OCI-LY1 (cell line): ENCODE measurements around the gene HACD3.

Experiments used
- H2AFZ ChIP-seq: fragments of 200-600 bp; sonication (generic), shearing (Covaris generic); 2 replicates; pipeline ENCODE4 v1.6.0; 2014; ENCODE audit warnings: antibody characterized with exemption, mild to moderate bottlenecking, low read length
- H3F3A ChIP-seq: fragments of 200-600 bp; sonication (generic), shearing (Covaris generic); 2 replicates; pipeline ENCODE4 v1.6.0; 2014; ENCODE audit warnings: mild to moderate bottlenecking, antibody characterized with exemption, low read length, moderate library complexity; ENCODE audit not compliant: insufficient read depth
- H3K27ac ChIP-seq: fragments of 200-600 bp; sonication (generic); 2 replicates; pipeline ENCODE4 v1.5.1; 2014; ENCODE audit warnings: low read length, mixed run types, mild to moderate bottlenecking, low read depth; ENCODE audit not compliant: poor library complexity, severe bottlenecking
- H3K27me3 ChIP-seq: fragments of 200-600 bp; sonication (generic); 2 replicates; pipeline ENCODE4 v1.6.0; 2014; ENCODE audit warnings: antibody characterized with exemption, mild to moderate bottlenecking, low read length, moderate library complexity; ENCODE audit not compliant: insufficient read depth
- H3K36me3 ChIP-seq: fragments of 200-600 bp; sonication (generic); 2 replicates; pipeline ENCODE4 v1.6.1; 2014; ENCODE audit warnings: mild to moderate bottlenecking, antibody characterized with exemption, low read length, moderate library complexity, mixed read lengths; ENCODE audit not compliant: insufficient read depth
- H3K4me1 ChIP-seq: fragments of 200-600 bp; sonication (generic); 2 replicates; pipeline ENCODE4 v1.5.1; 2014; ENCODE audit warnings: mild to moderate bottlenecking, low read length, moderate library complexity; ENCODE audit not compliant: insufficient read depth, severe bottlenecking
- H3K4me2 ChIP-seq: fragments of 200-600 bp; sonication (generic), shearing (Covaris generic); 2 replicates; pipeline ENCODE4 v1.6.1; 2014; ENCODE audit warnings: low read length
- H3K4me3 ChIP-seq: fragments of 200-600 bp; sonication (generic); 2 replicates; pipeline ENCODE4 v1.5.1; 2014; ENCODE audit warnings: low read length, low read depth, mild to moderate bottlenecking, mixed read lengths; ENCODE audit not compliant: poor library complexity, severe bottlenecking
- H3K79me2 ChIP-seq: fragments of 200-600 bp; shearing (Covaris generic); 2 replicates; pipeline ENCODE4 v1.6.1; 2016; ENCODE audit warnings: mixed run types, low read length, mixed read lengths; ENCODE audit not compliant: insufficient read depth
- H3K9ac ChIP-seq: fragments of 200-600 bp; sonication (generic), shearing (Covaris generic); 2 replicates; pipeline ENCODE4 v1.6.1; 2014; ENCODE audit warnings: mild to moderate bottlenecking, low read length, mixed read lengths
- H3K9me2 ChIP-seq: fragments of 200-600 bp; sonication (generic), shearing (Covaris generic); 2 replicates; pipeline ENCODE4 v1.6.1; 2014; ENCODE audit warnings: low read depth, mild to moderate bottlenecking, low read length, mixed read lengths
- H3K9me3 ChIP-seq: fragments of 200-600 bp; shearing (Covaris generic); 2 replicates; pipeline ENCODE4 v1.6.1; 2014; ENCODE audit warnings: low read length, mixed read lengths
- H4K20me1 ChIP-seq: fragments of 200-600 bp; sonication (generic), shearing (Covaris generic); 2 replicates; pipeline ENCODE4 v1.6.0; 2016; ENCODE audit warnings: mild to moderate bottlenecking, low read length; ENCODE audit not compliant: insufficient read depth
- CTCF ChIP-seq: fragments of 200-600 bp; sonication (generic), shearing (Covaris generic); IDR thresholded peaks from 2 replicates; pipeline ENCODE4 v1.5.1; 2017; ENCODE audit warnings: mild to moderate bottlenecking, antibody characterized with exemption, low read length, moderate library complexity, mixed read lengths
- EZH2 ChIP-seq: fragments of 200-600 bp; sonication (generic), shearing (Covaris generic); IDR thresholded peaks from 2 replicates; pipeline ENCODE4 v1.8.0; 2017; ENCODE audit warnings: borderline replicate concordance, mixed run types, mild to moderate bottlenecking, antibody characterized with exemption, low read length, moderate library complexity, mixed read lengths

HACD3 gene

DNA sequence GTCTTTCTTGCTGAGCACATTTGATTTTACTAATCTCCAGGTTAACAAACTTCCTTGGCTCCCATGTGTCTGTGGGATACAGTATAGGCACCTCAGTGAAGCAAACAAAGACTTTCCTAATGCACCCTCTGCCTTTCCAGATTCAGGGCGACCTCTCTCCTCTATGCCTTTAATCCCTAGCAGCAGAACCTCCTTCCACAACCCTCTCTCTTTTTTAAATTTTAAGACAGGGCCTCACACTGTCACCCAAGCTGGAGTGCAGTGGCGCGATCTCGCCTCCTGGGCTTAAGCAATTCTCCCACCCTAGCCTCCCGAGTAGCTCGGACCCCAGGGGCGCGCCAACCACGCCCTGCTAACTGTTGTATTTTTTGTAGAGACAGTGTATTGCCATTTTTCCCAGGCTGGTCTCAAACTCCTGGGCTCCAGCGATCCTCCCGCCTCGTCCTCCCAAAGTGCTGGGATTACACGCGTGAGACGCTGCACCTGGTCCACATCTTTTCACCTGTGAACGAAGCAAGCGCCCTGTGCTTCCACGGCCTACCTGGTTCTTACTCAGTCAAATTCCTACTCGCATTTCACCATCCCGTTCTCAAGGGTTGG lies 1.7 kb upstream of the HACD3 start:
- peaks cover 35% of the 10 kb centered on the region for H3K79me2 ChIP-seq
- H3K27ac ChIP-seq, result no peak overlapping the region
- no peaks in the 10 kb centered on the region for H3K9me2 ChIP-seq
- H3K9me3 ChIP-seq, result no peaks in the 10 kb centered on the region
- H3K36me3 ChIP-seq, result no peaks in the 10 kb centered on the region; the same call in 1 of the 2 replicates
- no peak overlapping the region for H3K4me2 ChIP-seq
- no peak overlapping the region for H3K9ac ChIP-seq
- H3F3A ChIP-seq, result no peaks in the 10 kb centered on the region
- no peak overlapping the region for H3K4me3 ChIP-seq
- no peak for TF ChIP-seq EZH2
- TF ChIP-seq CTCF, result no peak
- H3K27me3 ChIP-seq, result no peaks in the 10 kb centered on the region
- no peak overlapping the region for H2AFZ ChIP-seq
- no peaks in the 10 kb centered on the region for H4K20me1 ChIP-seq
- peaks cover 31% of the 10 kb centered on the region for H3K4me1 ChIP-seq

- Histone ChIP-seq H3K4me1 (peaks cover 33% of the 10 kb centered on the region), H3K27ac (no peak overlapping the region), H3K79me2 (peaks cover 48% of the 10 kb centered on the region), H3K9me2 (no peaks in the 10 kb centered on the region), H2AFZ (peak overlapping the region; percentile 98), H3F3A (no peaks in the 10 kb centered on the region), H4K20me1 (no peaks in the 10 kb centered on the region), H3K27me3 (no peaks in the 10 kb centered on the region), H3K4me2 (peak overlapping the region; percentile 95), H3K9ac (peak overlapping the region; percentile 85), H3K4me3 (peak overlapping the region; percentile 86), H3K36me3 (peaks cover 3% of the 10 kb centered on the region; the same call in 1 of the 2 replicates), H3K9me3 (no peaks in the 10 kb centered on the region)
- TF ChIP-seq EZH2, result no peak
- TF ChIP-seq CTCF, result no peak
Observed at GRCh38 chr15:65529762-65530317, 423 bp upstream of the HACD3 start.

DNA sequence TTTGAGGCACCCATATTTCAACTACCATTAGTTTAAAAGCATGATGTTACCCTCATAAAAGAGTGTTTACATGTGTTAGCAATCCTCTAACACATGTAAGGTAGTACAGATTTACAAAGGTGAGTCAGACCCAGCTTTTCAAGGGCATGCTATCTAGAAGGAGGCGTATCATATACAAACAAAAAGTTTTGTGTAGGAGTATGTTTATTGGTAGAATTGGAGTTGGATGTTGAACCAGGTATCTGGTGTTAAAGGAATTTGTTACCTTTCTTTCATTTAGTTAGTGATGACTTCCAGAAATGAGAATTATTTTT lies 2.4 kb downstream of the HACD3 start:
- Histone ChIP-seq H3K27ac (peak overlapping the region; percentile 46), H3K36me3 (peaks cover 3% of the 10 kb centered on the region; the same call in 1 of the 2 replicates), H2AFZ (no peak overlapping the region), H3K4me2 (peak overlapping the region; percentile 95), H3K4me3 (peak overlapping the region; percentile 86), H3K79me2 (peaks cover 71% of the 10 kb centered on the region), H3K9ac (peak overlapping the region; percentile 15; the same call in 1 of the 2 replicates), H3F3A (no peaks in the 10 kb centered on the region), H4K20me1 (no peaks in the 10 kb centered on the region), H3K27me3 (no peaks in the 10 kb centered on the region), H3K9me3 (no peaks in the 10 kb centered on the region), H3K4me1 (peaks cover 33% of the 10 kb centered on the region), H3K9me2 (no peaks in the 10 kb centered on the region)
- TF ChIP-seq EZH2 (no peak), CTCF (no peak)
